MM.1S (cell line): Measurements from ENCODE around the gene DMRT2.

ENCODE experiments used
- CTCF ChIP-seq: fragments of 300-600 bp; sonication (generic); IDR thresholded peaks from 2 replicates; pipeline ENCODE4 v1.5.1; 2016; ENCODE audit warnings: antibody characterized with exemption, low read length, mixed read lengths
- EZH2 ChIP-seq: fragments of 300-600 bp; sonication (generic); optimal IDR thresholded peaks from 2 replicates; pipeline ENCODE3; 2017; ENCODE audit warnings: low read depth, mild to moderate bottlenecking, antibody characterized with exemption, low read length, mixed read lengths
- EZH2phosphoT487 ChIP-seq: fragments of 300-600 bp; sonication (generic); IDR thresholded peaks from 2 replicates; pipeline ENCODE4 v1.6.1; 2018; ENCODE audit warnings: antibody characterized with exemption, low read length

GRCh38 chr9:1008216-1008615, 41.9 kb upstream of the DMRT2 start:
- TF ChIP-seq EZH2phosphoT487 (no peak), EZH2 (no peak), CTCF (no peak)
